Astrocyte of the spinal cord (primary cell): Measurements from ENCODE around the gene PIAS2.

Source experiments
- DNase-seq: peaks from one replicate; pipeline ENCODE4 v3.0.0; 2011; ENCODE audit warnings: low read depth, low spot score
- H3K4me3 ChIP-seq: 2 replicates; pipeline ENCODE4 v1.5.1; 2011; ENCODE audit warnings: low read depth, mild to moderate bottlenecking, low read length, moderate library complexity
- in situ Hi-C: cut with HindIII; loops from 2 replicates; pipeline ENCODE4 v1.10.0; 2017; ENCODE audit warnings: low sequenced_read_pairs
- TF ChIP-seq, protein P1 (sequence below): IDR thresholded peaks from 2 replicates; pipeline ENCODE4 v1.5.1; 2012; ENCODE audit warnings: low read depth, mild to moderate bottlenecking, low read length, inconsistent platforms

Gene PIAS2

DNA sequence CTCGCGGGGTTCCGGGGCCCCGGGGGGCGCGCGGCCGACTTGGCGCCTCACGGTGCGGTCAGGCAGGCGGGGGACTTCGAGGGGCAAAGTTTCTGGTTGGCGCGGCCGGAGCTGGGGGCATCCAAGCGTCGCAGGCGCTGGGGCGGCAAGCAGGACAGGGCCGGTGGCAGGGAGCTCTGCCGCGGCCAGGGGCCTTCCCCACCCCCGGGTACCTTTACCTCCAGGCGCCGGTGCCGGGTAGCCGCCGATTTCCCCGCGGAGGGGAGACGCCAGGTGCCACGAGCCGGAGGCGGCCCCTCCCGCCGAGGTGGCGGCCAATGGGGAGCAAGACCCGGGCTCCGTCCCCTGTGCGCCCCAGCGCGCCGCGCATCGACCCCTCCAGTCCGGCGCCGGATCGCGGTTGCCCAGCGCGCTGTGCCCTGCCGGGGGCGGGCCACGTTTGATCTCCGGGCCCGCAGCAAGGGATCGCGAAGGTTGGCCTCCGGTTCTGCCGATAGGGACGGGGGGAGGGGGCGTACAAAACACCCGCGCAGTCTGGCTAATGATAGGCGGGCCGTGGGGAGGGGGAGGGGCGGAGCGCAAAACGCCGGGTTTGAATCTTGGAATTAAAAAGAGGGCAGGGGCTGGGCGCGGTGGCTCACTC, 160.6 kb downstream of the PIAS2 start, which contains the start of gene ST8SIA5:
ST8SIA5 (minus strand) TSS at position 495 of the 643 bp plus-strand sequence. CDS start 545 bp downstream, outside the sequence.
- DNase-seq, result no peak
- in situ Hi-C loops, result no loop called here
- peak within 1 kb of the TSS; percentile 41 for H3K4me3 ChIP-seq
- TF ChIP-seq, protein P1, sequence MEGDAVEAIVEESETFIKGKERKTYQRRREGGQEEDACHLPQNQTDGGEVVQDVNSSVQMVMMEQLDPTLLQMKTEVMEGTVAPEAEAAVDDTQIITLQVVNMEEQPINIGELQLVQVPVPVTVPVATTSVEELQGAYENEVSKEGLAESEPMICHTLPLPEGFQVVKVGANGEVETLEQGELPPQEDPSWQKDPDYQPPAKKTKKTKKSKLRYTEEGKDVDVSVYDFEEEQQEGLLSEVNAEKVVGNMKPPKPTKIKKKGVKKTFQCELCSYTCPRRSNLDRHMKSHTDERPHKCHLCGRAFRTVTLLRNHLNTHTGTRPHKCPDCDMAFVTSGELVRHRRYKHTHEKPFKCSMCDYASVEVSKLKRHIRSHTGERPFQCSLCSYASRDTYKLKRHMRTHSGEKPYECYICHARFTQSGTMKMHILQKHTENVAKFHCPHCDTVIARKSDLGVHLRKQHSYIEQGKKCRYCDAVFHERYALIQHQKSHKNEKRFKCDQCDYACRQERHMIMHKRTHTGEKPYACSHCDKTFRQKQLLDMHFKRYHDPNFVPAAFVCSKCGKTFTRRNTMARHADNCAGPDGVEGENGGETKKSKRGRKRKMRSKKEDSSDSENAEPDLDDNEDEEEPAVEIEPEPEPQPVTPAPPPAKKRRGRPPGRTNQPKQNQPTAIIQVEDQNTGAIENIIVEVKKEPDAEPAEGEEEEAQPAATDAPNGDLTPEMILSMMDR, result no peak

GRCh38 chr18:46756025-46756558, 161.2 kb downstream of the PIAS2 start:
- peak overlapping the region; percentile 17 for H3K4me3 ChIP-seq
- TF ChIP-seq, protein P1, result no peak
- in situ Hi-C loops, result no loop called here
- no peak for DNase-seq

DNA sequence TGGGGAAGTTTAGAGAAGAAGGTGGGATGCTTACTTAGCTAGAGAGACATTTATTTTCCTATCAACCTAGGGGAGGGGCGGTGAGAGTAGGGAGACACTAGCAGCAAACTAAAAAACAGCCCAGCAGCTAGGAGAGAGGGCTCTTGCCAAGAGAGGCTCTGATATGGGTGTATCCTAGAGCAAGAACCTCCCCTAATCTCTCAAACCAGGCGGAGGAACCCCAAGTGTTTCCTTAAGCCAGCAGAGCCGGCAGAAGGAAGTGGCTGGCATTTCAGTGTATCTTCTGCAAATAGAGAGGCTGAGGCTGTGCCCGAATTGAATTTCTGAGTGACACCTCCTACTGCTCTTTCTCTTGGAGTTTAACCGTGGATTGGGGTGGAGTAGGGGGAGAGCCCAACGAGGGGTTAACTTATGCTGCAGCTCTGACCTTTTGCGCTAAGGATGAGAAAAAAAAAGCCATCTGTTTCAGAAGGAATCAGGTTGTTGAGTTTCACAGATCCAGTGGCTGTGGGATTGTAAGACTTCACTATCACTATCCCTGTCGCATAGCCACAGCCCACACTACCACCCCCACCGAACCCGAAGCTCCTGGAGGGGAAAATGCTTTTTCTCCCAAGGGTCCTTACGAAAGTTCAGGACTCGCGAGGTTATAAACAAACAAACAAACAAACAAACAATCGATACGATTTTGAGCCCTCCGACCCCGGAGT, 161.8 kb downstream of the PIAS2 start:
- H3K4me3 ChIP-seq, result peak overlapping the region; percentile 17
- in situ Hi-C loops, result no loop called here
- TF ChIP-seq, protein P1, result no peak
- DNase-seq, result no peak

DNA sequence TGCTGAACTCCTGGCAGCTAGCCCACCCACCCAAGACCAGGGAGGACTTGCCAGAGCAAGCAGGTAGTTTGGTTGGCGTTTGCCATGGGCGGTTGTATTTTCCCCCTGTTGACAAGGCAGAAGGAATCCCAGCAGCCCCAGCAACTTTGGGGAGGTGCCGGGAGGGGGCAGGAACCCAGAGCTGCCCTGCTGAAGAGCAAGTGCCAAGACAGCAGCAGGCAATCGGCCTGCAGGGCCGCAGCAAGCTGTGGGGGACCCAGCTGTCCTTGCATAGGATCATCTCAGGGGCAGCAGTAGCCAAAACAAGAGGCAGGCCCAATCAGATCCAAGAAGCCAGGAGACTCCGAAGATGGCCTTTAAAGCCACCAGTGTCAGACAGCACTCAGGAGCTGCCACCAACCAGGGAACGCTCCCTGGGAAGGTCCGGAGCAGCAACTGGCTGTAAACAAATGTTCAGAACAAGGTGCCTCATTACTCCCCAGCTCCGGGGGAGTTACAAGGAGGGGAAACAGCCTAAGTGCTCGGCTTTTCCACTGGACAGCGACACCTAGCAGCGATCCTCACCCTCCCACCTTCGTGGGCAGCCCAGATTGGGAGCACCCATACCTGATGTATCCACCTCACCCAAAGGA, 162.5 kb downstream of the PIAS2 start:
- in situ Hi-C loops, result no loop called here
- no peak overlapping the region for H3K4me3 ChIP-seq
- TF ChIP-seq, protein P1, result peak; percentile 12
- DNase-seq, result no peak

GRCh38 chr18:46754188-46754587, 163.1 kb downstream of the PIAS2 start:
- DNase-seq, result no peak
- TF ChIP-seq, protein P1, result no peak
- H3K4me3 ChIP-seq, result no peak overlapping the region
- in situ Hi-C loops, result no loop called here
